Measurements from ENCODE around the gene MAN1A2.

MAN1A2 gene

GRCh38 chr1:117359561-117360289 is 7.5 kb upstream of the MAN1A2 start:
- DNase-seq (ENCODE audit: low read depth, low spot score), result no peak

GRCh38 chr1:117362986-117363385 is 4.3 kb upstream of the MAN1A2 start:
- no peak for DNase-seq (ENCODE audit: low read depth, low spot score)

DNA sequence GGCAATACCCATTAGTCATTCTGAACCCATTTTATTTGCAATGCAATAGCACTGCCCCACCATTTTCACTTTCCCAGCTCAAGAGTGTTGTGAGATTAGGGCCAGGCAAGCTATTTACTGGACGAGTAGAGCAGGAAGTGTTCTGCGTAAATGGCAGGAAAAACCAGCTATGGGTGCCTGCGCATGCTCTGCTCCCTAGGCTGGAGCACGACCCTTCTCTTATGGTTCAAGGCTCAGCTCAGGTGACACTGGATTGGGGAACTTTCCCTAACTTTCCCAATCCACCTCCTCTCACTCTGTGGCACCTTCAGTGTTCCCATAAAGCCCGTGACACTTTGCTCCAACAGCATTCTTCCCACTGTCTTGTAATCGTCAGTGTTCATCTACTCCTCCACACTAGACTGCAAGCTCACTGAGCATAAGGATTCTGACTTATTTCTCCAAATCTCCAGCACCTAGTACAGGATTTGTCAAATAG is 3.6 kb upstream of the MAN1A2 start:
- no peak for DNase-seq (ENCODE audit: low read depth, low spot score)

DNA sequence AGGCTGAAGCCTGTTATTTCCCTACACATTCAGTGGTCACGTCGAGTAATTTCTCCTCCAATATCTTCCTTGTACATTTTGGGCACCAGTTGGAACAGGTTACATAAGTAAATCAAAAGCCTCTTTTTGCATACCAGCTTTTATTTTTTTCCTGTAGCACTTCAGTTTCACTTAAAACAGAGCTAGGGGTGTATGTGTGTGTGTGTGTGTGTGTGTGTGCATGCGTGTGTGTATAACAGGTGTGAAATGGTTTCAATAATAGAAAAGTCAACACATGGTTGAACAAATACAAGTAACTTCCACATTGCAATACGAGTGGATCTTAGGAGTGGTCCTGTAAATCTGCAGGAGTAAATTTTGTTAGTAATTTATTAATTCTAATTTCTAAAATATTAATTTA is 3.0 kb upstream of the MAN1A2 start:
- DNase-seq (ENCODE audit: low read depth, low spot score), result no peak

- no peak for DNase-seq (ENCODE audit: low read depth, low spot score)
These were observed 1.7 kb upstream of the MAN1A2 start for GRCh38 chr1:117365350-117366176.

- DNase-seq (ENCODE audit: low read depth, low spot score), result peak; percentile 43
These were observed 838 bp upstream of the MAN1A2 start for GRCh38 chr1:117366177-117367045.

GRCh38 chr1:117368116-117369108 is 1.2 kb downstream of the MAN1A2 start:
- no peak for DNase-seq (ENCODE audit: low read depth, low spot score)

- no peak for DNase-seq (ENCODE audit: low read depth, low spot score)
These were observed 2.8 kb downstream of the MAN1A2 start for GRCh38 chr1:117370071-117370470.

DNA sequence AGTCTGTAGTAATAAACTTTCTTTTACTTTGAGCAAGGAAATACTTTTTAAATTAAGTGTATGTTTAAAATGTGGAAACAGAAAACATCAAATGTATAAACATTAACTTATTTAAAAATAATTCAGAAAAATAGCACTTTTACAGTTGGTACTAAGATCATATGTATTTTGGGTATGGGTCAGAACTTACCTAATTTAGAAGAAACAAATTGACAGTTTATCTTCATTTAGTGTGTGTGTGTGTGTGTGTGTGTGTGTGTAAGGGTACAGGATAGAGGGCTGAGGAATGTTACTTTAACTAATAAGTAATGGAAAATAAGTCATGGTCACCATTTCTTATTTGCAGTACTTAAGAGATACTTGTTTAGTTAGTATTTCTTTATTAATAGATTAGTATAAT is 3.3 kb downstream of the MAN1A2 start:
- no peak for DNase-seq (ENCODE audit: low read depth, low spot score)

DNA sequence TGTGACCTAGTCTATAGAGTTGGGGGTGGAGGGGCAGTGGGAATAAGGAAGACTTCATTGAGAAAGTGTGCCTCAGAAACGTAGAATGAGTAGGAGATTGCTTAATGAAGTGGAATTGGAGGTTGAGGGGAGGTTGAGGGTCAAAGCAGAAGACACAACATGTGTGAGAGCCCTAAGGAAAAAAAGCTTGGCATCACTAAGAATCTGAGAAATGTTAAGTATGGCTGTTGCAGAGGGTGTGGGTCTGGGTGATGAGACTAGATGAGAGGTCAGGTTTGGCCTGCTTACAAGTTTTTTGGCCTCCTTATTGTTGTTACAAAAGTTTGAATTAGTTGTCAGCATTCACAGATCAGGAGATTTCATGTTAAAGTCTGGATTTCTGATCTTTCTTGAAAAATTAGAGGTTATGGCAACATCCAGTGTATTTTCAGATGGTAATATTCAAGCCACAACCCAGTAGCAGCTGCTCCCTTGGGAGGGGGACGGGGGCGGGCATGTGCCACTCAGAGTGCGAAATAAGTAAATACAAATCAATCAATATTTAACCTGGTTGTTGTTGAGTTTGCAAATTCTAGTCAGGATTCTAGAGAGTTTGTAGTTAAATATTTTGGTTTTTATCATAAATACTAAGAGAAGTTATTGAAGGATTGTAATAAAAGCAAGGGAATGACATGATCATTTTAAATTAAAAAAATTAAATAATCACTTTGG is 4.3 kb downstream of the MAN1A2 start:
- no peak for DNase-seq (ENCODE audit: low read depth, low spot score)

DNA sequence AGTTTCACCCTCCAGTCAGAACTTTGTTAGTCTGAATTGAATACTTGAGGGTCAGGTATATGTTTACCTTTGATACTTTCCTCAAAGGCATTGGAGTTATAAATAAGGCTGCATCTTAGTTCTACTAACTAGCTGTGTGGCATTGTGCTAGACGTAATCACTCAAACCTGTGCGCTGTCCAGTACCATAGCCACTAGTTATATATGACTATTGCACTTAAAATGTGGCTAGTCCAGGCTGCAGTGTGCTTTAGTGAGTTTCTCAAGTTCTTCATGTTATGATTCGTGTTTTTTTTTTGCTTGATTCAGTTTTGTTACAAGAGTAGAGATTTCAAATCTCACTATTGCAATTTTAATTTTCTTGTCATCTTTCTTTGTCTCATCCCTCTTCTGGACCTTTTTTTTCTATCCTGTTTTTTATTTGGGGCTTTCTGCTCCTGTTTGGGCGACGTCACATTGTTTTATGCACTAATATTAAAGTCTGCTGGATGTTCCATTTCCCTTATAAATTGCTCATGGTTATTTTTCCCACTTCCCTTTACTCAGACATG is 5.7 kb downstream of the MAN1A2 start:
- DNase-seq (ENCODE audit: low read depth, low spot score), result no peak

DNA sequence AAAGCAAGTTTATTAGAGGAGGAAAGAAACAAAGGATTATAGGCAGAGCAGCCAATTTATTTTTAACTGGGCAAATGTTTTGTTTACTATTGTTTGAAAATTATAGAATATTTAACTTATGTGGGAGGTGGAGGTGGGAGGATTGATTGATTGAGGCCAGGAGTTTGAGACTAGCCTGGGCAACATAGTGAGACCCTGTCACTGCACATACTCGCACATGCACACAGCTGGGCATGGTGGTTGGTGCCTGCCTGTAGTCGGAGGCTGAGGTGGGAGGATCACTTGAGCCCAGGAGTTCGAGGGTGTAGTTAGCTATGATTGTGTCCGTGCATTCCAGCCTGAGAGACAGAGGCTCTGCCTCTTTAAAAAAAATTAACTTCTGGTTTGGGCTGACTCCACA is 6.7 kb downstream of the MAN1A2 start:
- no peak for DNase-seq (ENCODE audit: low read depth, low spot score)

DNA sequence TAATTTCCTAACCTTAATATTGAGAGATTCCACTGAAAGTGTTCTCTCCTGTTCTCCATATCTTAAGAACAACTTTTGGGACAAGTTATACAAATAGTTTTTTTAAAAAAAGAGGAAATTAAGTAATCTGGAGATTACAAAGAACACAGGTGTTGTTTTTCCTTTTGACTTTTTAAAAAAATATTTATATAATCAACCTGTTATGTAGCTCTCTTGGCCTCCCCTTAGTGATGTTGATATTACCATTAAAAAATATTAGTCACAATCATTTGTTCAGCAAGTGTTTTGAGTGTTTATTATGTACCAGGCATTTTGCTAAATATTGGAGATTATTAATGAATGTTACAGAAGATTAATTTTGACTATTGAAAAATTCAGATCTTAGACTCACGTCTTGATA is 8.1 kb downstream of the MAN1A2 start:
- no peak for DNase-seq (ENCODE audit: low read depth, low spot score)

DNA sequence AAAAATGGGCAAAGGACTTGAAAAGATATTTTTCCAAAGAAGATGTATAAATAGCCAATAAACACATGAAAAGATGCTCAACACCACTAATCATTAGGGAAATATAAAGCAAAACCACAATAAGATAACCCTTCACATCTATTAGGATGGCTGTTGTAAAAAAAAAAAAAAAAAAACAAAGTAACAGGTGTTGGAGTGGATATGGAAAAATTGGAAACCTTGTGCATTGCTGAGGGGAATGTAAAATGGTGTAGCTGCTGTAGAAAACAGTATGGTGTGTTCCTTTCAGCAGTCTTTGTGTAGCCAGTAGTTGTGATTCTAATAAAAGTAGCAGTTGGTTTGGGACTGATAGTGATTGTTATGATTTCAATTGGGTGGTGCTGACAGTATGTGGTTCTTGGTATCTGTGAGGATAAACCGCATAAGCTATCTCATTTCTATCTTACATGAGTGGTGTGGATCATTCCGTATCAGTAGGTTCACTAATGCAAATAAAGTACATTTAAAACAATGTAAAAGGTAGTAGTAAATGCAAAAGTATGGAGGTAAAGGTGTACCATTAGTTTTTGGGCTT is 19.9 kb downstream of the MAN1A2 start:
- DNase-seq (ENCODE audit: low read depth, low spot score), result no peak

- DNase-seq (ENCODE audit: low read depth, low spot score), result no peak
These were observed 21.1 kb downstream of the MAN1A2 start for GRCh38 chr1:117388328-117388727.

DNA sequence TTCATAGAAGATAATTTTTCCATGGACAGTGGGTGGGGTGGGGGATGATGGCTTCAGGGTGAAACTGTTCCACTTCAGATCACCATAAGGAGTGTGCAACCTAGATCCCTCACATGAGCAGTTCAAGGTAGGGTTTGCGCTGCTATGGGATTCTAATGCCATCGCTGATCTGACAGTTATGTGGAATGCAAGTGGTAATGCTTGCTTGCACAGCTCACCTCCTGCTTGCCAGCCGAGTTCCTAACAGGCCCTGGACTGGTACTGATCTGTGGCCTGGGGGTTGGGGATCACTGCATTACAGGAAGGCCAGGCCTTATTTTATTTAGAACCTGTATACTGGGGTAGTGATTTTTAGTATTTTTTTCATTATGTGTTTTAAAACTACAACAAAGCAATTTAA is 22.0 kb downstream of the MAN1A2 start:
- DNase-seq (ENCODE audit: low read depth, low spot score), result no peak

GRCh38 chr1:117389779-117390178 is 22.5 kb downstream of the MAN1A2 start:
- no peak for DNase-seq (ENCODE audit: low read depth, low spot score)

GRCh38 chr1:117392771-117393170 is 25.5 kb downstream of the MAN1A2 start:
- no peak for DNase-seq (ENCODE audit: low read depth, low spot score)

GRCh38 chr1:117396074-117396473 is 28.8 kb downstream of the MAN1A2 start:
- DNase-seq (ENCODE audit: low read depth, low spot score), result no peak

All from smooth muscle cell of the brain vasculature (primary cell).